ENCODE data around the gene AOAH. TPM values are rescaled to one million over a fixed set of nuclear protein-coding genes. Genes with fewer than 3 reads are reported as not detected.

AOAH gene
- total RNA-seq, 1 experiment from 2014 or later = not detected

DNA sequence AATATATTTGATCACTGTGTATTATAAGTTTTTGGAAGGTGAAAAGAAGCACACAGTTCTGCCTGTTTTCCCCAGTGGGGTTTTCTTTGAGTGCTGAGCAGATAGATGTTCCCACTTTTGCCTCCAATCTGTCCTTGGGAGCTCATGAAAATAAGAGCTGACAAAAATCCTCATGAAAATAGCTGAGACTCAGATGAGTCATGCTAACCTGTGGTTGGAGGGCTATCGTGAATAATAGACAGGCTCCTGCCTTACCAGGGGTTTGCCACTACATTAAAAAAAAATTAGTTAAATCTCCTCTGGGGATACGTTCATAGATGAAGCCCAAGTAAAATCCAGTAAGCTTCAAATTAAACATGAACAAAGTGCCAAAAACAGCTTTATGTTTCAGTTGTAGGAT is 10.9 kb upstream of the AOAH start:
- Mint-ChIP-seq H3K9me3 (ENCODE audit: unreplicated experiment) (peaks cover 14% of the 10 kb centered on the region), H3K27me3 (ENCODE audit: insufficient read depth, unreplicated experiment) (peaks cover 3% of the 10 kb centered on the region), H3K4me3 (ENCODE audit: unreplicated experiment) (no peak overlapping the region), H3K4me1 (ENCODE audit: low read depth, unreplicated experiment) (no peaks in the 10 kb centered on the region), H3K27ac (ENCODE audit: unreplicated experiment) (no peak overlapping the region), H3K36me3 (ENCODE audit: insufficient read depth, unreplicated experiment) (no peaks in the 10 kb centered on the region)
- ChIA-PET POLR2A (interaction anchor here (0.6 kb wide), 1 partner anchor 31 kb away, joined by 3 read pairs; no protein-coding TSS in a partner anchor), CTCF (no interaction called here)
- H3K9me3 ChIP-seq = no peaks in the 10 kb centered on the region
- BruUV-seq (replicated peaks) = no TSS peak
- no peaks in the 10 kb centered on the region for H3K27me3 ChIP-seq (replicated peaks; ENCODE audit: control insufficient read depth, insufficient read depth, low read length)
- H3K4me3 ChIP-seq (ENCODE audit: low read depth, low read length) = no peak overlapping the region
- no peaks in the 10 kb centered on the region for H3K4me1 ChIP-seq
- intact Hi-C loops (cut with micrococcal nuclease; ENCODE audit: unreplicated experiment) = no loop called here
- TF ChIP-seq, protein P1, sequence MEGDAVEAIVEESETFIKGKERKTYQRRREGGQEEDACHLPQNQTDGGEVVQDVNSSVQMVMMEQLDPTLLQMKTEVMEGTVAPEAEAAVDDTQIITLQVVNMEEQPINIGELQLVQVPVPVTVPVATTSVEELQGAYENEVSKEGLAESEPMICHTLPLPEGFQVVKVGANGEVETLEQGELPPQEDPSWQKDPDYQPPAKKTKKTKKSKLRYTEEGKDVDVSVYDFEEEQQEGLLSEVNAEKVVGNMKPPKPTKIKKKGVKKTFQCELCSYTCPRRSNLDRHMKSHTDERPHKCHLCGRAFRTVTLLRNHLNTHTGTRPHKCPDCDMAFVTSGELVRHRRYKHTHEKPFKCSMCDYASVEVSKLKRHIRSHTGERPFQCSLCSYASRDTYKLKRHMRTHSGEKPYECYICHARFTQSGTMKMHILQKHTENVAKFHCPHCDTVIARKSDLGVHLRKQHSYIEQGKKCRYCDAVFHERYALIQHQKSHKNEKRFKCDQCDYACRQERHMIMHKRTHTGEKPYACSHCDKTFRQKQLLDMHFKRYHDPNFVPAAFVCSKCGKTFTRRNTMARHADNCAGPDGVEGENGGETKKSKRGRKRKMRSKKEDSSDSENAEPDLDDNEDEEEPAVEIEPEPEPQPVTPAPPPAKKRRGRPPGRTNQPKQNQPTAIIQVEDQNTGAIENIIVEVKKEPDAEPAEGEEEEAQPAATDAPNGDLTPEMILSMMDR (IDR thresholded peaks at IDR 0.05; ENCODE audit: insufficient read depth in 1 of 2, low read depth in 1 of 2, low read length in 1 of 2, severe bottlenecking in 1 of 2, unreplicated experiment in 1 of 2) = no peak
- no peaks in the 10 kb centered on the region for H3K36me3 ChIP-seq (ENCODE audit: control insufficient read depth, insufficient read depth, low read length)
- DNase-seq = no peak

DNA sequence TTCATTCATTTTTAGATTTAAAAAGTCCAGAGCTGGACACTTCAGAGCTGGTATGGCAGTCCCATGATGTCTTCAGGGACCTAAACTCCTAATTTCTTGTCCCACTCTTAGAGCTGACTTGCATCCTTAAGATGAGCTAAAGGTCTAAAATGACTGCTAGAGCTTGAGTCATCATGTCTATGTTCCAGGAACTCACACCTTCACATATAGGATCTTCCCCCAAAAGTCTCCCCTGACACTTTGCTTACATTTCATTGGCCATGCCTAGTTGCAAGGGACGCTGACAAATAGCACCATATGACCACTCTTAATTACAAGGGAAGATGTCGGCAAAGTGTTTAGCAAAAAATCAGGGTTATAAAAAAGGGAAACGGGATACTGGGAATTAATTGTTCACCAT is 10.4 kb upstream of the AOAH start:
- Histone ChIP-seq H3K36me3 (ENCODE audit: control insufficient read depth, insufficient read depth, low read length) (no peaks in the 10 kb centered on the region), H3K27me3 (replicated peaks; ENCODE audit: control insufficient read depth, insufficient read depth, low read length) (no peaks in the 10 kb centered on the region), H3K4me1 (no peaks in the 10 kb centered on the region), H3K4me3 (ENCODE audit: low read depth, low read length) (no peak overlapping the region), H3K9me3 (no peaks in the 10 kb centered on the region)
- DNase-seq = no peak
- TF ChIP-seq, protein P1 (IDR thresholded peaks at IDR 0.05; ENCODE audit: insufficient read depth in 1 of 2, low read depth in 1 of 2, low read length in 1 of 2, severe bottlenecking in 1 of 2, unreplicated experiment in 1 of 2) = no peak
- Mint-ChIP-seq H3K27ac (ENCODE audit: unreplicated experiment) (no peak overlapping the region), H3K27me3 (ENCODE audit: insufficient read depth, unreplicated experiment) (peaks cover 3% of the 10 kb centered on the region), H3K36me3 (ENCODE audit: insufficient read depth, unreplicated experiment) (no peaks in the 10 kb centered on the region), H3K4me1 (ENCODE audit: low read depth, unreplicated experiment) (no peaks in the 10 kb centered on the region), H3K4me3 (ENCODE audit: unreplicated experiment) (no peak overlapping the region), H3K9me3 (ENCODE audit: unreplicated experiment) (peaks cover 14% of the 10 kb centered on the region)
- ChIA-PET CTCF (no interaction called here), POLR2A (no interaction called here)
- intact Hi-C loops (cut with micrococcal nuclease; ENCODE audit: unreplicated experiment) = no loop called here
- BruUV-seq (replicated peaks) = no TSS peak

DNA sequence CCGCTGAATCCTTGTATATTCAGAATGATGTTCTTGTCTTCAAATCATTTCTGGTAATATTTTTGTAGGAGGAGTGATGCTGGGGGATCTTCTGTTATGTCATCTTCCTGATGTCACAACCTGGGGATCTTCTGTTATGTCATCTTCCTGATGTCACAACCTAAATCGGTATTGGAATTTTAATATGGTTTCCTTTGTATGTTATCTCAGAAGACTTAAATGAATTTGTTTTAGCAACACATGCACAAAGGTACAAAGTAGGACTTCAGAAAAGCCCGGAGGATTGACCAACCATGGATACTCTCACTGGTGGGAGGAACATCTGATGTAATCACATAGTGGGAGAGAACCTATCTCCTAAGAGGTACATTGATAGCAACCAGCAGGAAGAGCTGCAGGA is 9.1 kb upstream of the AOAH start:
- Histone ChIP-seq H3K4me3 (ENCODE audit: low read depth, low read length) (no peak overlapping the region), H3K27me3 (replicated peaks; ENCODE audit: control insufficient read depth, insufficient read depth, low read length) (no peaks in the 10 kb centered on the region), H3K4me1 (no peaks in the 10 kb centered on the region), H3K36me3 (ENCODE audit: control insufficient read depth, insufficient read depth, low read length) (no peaks in the 10 kb centered on the region), H3K9me3 (no peaks in the 10 kb centered on the region)
- Mint-ChIP-seq H3K36me3 (ENCODE audit: insufficient read depth, unreplicated experiment) (no peaks in the 10 kb centered on the region), H3K4me3 (ENCODE audit: unreplicated experiment) (no peak overlapping the region), H3K27me3 (ENCODE audit: insufficient read depth, unreplicated experiment) (peaks cover 3% of the 10 kb centered on the region), H3K4me1 (ENCODE audit: low read depth, unreplicated experiment) (no peaks in the 10 kb centered on the region), H3K27ac (ENCODE audit: unreplicated experiment) (no peak overlapping the region), H3K9me3 (ENCODE audit: unreplicated experiment) (peaks cover 14% of the 10 kb centered on the region)
- ChIA-PET POLR2A (no interaction called here), CTCF (no interaction called here)
- intact Hi-C loops (cut with micrococcal nuclease; ENCODE audit: unreplicated experiment) = no loop called here
- no TSS peak for BruUV-seq (replicated peaks)
- no peak for DNase-seq
- TF ChIP-seq, protein P1 (IDR thresholded peaks at IDR 0.05; ENCODE audit: insufficient read depth in 1 of 2, low read depth in 1 of 2, low read length in 1 of 2, severe bottlenecking in 1 of 2, unreplicated experiment in 1 of 2) = no peak

All from Caco-2 (cell line).